ENCODE data around the gene GRIK2.

GRCh38 chr6:101879782-101880181 lies 486.3 kb downstream of the GRIK2 start:
- TF ChIP-seq, protein P1, sequence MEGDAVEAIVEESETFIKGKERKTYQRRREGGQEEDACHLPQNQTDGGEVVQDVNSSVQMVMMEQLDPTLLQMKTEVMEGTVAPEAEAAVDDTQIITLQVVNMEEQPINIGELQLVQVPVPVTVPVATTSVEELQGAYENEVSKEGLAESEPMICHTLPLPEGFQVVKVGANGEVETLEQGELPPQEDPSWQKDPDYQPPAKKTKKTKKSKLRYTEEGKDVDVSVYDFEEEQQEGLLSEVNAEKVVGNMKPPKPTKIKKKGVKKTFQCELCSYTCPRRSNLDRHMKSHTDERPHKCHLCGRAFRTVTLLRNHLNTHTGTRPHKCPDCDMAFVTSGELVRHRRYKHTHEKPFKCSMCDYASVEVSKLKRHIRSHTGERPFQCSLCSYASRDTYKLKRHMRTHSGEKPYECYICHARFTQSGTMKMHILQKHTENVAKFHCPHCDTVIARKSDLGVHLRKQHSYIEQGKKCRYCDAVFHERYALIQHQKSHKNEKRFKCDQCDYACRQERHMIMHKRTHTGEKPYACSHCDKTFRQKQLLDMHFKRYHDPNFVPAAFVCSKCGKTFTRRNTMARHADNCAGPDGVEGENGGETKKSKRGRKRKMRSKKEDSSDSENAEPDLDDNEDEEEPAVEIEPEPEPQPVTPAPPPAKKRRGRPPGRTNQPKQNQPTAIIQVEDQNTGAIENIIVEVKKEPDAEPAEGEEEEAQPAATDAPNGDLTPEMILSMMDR (IDR thresholded peaks at IDR 0.05) = no peak
- TF ChIP-seq EP300 (IDR thresholded peaks at IDR 0.05; ENCODE audit: low read depth) (no peak), POLR2A (IDR thresholded peaks at IDR 0.05) (no peak)
